ENCODE data around the gene SIAH1.
"Not testable (repeated sequence)": the region's sequence is repeated elsewhere in the genome, so short reads cannot be mapped to it uniquely, and the experiment has no call there.

SIAH1 gene

GRCh38 chr16:48393485-48394354, 8.5 kb upstream of the SIAH1 start:
- no peak for DNase-seq (ENCODE audit: low read depth)

DNA sequence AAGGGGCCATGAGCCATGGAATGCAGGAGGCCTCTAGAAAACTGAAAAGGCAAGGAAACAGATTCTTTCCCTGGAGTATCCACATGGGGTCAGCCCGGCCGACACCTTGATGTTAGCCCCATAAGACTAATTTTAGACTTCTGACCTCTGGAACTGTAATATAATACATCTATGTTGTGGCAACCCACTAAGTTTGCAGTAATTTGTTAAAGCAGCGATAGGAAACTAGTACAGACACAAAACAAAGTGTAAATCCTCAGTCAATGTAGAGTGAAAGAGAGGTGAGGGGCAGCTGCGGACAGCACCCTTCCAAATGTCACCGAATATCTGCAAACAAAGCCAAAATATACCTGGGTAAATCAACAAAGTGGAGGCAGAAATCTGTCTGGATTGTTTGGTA, 7.2 kb upstream of the SIAH1 start:
- no peak for DNase-seq (ENCODE audit: low read depth)

DNA sequence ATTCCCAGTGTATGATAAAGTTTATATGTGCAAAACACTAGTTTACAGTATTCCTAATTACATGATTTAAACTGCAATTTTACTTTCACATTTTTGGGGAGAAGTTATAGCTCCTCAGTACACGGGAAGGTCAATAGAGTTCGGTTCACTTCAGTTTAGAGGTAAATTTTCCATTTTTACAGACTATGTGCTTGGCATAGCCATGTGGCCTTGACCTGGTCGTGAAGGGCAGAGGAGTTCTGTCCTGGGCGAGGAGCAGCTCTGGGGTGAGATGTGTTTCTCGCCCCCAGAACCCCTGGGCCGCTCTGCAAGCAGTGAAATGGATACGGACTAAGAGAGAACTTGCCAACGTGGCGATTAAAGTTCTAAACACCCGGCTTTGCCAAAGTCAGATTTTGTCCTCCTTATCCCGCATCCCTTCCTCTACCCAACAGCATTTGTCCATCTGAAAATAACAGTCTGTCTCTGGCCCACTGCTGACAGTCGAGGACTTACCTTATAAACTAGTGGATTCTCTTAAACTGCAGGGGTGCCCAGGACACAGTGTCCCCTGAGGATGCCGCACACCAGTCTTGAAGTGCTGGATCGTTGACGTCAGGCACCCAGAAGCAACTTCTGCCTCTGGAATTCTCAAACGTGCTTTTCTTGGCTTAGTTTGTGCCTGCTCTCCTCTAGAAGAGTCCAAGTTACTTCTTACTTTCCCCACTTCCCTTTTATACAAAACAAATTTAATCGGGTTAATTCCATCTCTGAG, 1.5 kb upstream of the SIAH1 start:
- DNase-seq (ENCODE audit: low read depth), result no peak

DNA sequence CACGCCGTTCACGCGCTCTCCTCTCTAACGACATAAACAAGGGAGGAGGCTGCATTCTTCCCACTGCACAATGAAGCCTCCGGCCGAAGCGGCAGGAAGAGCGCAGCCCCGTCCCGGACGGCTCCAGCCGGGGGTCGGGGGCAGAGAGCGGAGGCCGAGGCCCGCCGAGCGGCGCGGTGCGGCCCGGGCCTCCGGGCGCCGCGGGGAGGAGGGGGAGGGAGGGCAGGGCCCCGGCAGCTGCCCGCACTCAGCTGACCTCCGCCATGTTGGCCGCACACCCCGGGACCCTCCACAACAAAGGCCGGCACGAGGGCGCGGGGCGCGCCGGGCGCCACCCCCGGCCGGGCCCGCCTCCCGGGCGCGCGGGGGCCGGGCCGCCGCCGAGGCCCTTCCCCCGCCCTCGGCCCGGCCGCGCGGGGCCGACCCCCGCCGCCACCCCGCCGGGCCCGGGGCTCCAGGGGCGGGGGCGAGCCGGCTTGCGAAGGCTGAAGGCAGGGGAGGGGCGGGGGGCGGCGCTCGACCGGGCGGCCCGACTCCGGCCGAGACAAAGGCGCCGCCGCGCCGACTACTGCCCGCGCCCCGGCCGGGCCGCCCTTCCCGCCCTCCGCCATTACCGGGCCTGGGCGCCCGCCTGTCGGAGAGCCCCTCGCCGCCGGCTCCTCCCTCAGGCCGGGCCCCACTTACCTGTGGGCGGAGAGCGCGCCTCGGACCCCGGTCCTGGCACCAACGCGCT, 527 bp downstream of the SIAH1 start:
- DNase-seq (ENCODE audit: low read depth), result no peak

GRCh38 chr16:48383877-48384519, 1.2 kb downstream of the SIAH1 start:
- no peak for DNase-seq (ENCODE audit: low read depth)

DNA sequence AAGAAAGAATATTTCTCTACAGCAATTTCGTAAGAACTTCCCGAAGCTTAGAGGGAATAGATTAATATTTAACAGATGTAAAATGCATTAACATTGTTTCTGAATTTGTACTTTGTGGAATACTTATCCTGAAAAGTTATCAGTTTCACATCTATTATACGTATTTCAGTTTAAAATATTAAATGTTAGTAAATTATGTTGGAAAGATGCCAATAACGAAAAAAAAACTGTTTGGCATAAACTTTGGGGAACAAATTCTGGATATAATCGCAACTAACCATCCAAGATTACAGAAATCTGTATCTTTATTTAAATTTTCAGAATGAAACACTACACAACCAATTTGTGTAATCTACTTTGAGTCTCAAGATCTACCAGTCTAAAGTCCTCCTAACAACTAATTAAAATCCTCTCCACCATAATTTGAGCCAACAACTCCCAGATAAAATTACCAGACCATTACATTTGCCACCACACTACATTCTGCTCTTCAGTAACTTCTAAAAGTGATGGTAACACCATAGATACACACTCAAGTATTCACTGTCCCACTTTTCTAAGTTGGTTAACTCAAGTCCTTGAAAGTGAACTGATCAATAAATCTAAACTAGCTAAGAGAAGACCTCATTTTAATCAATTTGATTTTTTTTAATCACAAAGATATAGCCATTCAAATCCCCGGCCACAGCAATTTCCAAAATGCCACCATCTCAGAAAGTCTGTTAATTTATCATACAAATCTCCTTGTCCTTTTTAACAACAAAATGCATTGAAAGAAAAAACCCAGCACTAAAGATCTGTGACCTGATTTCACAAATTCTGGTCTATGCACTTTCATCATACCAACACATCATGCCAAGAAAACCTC, 2.0 kb downstream of the SIAH1 start:
- DNase-seq (ENCODE audit: low read depth), result no peak

DNA sequence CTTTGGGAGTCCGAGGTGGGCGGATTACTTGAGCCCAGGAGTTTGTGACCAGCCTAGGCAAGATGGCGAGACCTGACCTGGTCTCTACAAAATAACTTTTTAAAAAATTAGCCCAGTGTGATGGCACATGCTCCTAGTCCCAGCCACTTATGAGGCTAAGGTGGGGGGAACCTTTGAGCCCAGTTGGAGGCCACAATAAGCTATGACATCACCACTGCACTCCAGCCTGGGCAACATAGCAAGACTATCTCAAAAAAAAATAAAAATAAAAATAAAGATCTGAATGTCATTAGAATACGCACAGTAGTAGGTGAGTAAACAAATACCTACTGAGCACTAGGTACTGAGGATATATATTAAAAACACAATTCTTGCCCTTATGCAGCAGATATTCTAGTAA, 3.1 kb downstream of the SIAH1 start:
- DNase-seq (ENCODE audit: low read depth), result no peak

DNA sequence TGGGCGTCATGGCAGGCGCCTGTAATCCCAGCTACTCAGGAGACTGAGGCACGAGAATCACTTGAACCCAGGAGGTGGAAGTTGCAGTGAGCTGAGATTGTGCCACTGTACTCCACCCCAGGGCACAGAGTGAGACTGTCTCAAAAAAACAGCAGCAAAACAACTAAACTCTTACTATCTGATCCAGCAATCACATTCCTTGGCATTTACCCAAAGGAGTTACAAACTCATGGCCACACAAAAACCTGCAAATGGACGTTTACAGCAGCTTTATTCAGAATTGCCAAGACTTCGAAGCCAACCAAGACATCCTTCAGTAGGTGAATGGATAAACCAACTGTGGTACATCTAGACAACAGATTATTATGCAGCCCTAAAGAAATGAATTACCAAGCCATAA, 4.0 kb downstream of the SIAH1 start:
- no peak for DNase-seq (ENCODE audit: low read depth)

- no peak for DNase-seq (ENCODE audit: low read depth)
Measured at GRCh38 chr16:48378836-48379235, 6.4 kb downstream of the SIAH1 start.

- DNase-seq (ENCODE audit: low read depth), result no peak
Measured at GRCh38 chr16:48378276-48378675, 6.9 kb downstream of the SIAH1 start.

- not testable (repeated sequence) for DNase-seq (ENCODE audit: low read depth)
Measured at GRCh38 chr16:48377301-48377700, 7.9 kb downstream of the SIAH1 start.

- DNase-seq (ENCODE audit: low read depth), result no peak
Measured at GRCh38 chr16:48374255-48374654, 11.0 kb downstream of the SIAH1 start.

DNA sequence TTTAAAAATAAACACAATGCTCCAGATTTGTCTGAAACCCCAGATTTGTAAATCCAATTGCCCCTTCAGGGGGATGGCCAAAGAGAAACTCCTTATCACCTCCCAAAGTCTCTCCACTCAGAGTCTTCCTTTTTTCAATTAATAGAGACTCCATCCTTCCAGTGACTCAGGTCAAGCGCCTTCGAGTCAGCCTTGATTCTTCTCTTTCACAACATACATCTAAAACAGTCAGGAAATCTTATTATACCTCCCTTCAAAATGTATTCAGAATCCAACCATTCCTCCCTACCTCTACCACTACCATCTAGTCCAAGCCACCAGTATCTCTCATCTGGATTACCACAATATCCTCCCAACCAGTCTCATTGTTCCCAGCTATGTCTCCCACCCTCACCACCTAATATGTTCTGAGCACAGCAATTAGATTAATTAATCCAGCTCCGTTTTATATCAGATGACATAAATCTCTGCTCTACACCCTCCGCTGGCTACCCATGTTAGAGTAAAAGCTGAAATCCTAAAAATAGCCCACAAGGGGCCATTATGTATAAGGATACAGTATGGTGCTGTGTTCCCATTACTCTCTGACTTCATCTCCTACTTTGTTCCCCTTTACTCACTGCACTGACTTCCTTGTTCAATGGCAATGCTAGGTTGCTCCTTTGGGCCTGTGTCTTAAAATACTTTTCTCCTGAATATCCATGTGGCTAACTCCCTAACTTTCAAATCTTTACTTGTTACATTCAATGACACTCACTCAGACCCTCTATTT, 11.8 kb downstream of the SIAH1 start:
- no peak for DNase-seq (ENCODE audit: low read depth)

DNA sequence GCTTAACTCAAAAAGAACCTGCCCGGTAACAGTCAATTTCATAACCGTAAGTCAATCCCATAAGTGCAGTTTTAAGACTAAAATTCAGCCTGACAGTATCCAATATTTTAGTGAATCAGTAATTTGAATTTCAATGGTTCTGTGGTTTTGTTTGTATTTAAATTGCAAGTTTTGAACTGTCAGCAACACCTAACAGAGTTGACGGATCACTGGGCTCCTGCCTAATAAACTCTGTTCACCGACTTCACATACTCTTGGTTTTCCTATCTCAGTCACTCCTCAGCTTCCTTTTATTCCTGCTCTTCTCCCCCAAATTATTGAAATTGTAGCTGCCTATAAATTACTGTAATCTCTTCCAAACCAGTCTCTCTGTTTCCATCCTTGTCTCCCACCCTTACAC, 12.5 kb downstream of the SIAH1 start:
- DNase-seq (ENCODE audit: low read depth), result no peak

DNA sequence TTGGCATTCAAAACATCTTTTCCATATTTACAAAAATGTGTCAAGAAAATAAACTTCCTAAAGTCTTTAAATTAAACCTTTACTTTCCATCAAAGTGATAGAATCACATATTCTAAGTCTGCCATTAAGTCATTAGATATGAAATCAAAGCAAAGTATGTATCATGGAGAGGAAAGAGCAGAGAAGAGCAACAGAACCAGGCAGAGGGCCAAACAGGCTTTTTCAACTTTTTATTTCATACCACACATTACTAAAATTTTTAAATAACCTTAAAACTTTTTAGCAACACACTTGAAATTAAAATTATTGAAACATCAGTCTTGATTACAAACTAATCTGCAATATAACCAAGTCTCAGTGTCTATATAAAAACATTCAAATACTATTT, 13.8 kb downstream of the SIAH1 start:
- no peak for DNase-seq (ENCODE audit: low read depth)

- DNase-seq (ENCODE audit: low read depth), result not testable (repeated sequence)
Measured at GRCh38 chr16:48370668-48371392, 14.4 kb downstream of the SIAH1 start.

DNA sequence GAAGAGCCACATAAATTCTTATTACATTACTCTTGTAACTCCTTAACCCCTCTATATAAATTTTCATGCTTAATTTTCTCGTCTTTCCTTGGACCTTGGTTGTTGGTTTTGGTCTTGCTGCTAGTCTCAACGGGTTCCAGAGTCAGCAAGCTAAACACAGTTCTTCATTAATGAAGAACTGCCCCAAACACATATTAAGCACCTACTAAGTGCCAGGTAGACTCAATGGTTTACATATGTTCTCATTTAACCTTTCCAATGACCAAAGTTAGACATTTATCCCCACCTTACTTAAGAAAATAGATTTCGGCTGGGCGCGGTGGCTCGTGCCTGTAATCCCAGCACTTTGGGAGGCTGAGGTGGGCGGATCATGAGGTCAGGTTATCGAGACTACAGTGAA, 15.0 kb downstream of the SIAH1 start:
- DNase-seq (ENCODE audit: low read depth), result no peak

DNA sequence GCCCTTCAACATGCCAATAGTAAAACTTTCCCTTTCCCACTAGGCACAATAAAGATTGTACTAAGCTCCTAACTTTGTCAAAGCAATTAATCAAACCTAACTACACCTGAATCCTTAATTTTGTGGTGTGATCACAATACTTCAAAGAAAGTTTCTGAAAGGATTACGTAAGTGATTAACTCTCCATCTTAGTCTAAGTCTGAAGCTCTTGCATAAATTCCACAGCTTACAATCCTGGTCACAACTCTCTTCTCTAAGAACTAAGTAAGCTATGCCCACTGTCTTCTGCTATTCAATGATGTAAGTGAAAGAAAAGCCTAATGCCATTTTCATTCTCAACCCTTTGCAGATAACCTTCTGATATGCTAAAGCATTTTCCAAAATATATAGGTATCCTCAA, 15.4 kb downstream of the SIAH1 start:
- no peak for DNase-seq (ENCODE audit: low read depth)

DNA sequence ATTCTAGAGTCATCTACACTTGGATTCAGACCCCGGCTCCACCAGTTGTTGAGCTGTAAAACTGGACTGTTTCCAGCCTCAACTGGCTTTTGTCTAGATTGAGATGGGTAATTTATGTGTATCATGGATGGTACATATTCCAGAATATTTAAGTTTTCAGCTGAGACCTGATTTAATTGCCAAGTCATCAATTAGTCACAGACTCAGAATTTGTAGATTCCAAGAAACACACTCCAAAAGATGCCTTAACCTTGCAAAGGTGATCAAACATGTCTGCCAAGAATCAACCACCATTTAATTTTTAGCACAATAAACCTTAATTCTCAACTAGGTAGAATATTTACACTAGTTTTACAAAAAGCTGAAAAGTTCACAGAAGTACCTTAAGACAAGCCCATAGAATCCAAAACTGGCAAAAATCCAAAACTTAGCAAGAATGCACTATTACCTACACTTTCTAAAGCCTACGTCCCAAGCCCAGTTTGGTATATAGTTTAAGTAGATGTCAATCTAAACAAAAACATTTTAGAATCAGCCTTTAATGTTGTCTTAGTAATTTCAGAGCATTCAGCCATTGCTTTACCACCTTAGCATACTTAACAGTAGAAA, 17.7 kb downstream of the SIAH1 start:
- no peak for DNase-seq (ENCODE audit: low read depth)
